T-helper 1 cell (primary cell): ENCODE data around the gene PRR33.
A peak's percentile ranks its signal among the peaks of the same experiment; 100 is the strongest.

ENCODE experiments used
- DNase-seq, 5 donors: peaks; one replicate each; pipeline ENCODE4 v3.0.0-alpha.2; 2012 to 2020
- total RNA-seq, 4 donors: gene quantifications; one replicate each; lab custom pipeline; 2026; lab: John Stamatoyannopoulos, UW

PRR33 gene
- 0.08 to 0.30 (median 0.19) reads per million in 4 donors for total RNA-seq

GRCh38 chr11:1891831-1892115, at the start of gene PRR33:
TSS of gene PRR33 (minus strand) at chr11:1891895. CDS start at chr11:1890584, 1,311 bp downstream.
- DNase-seq, result no peak

GRCh38 chr11:1939788-1940187, 48.1 kb upstream of the PRR33 start:
- DNase-seq, result peak in 1 of 5 donors; percentile 1

GRCh38 chr11:1939006-1939625, 47.4 kb upstream of the PRR33 start:
- DNase-seq, result peak in 1 of 5 donors; percentile 6

GRCh38 chr11:1938343-1939005, 46.8 kb upstream of the PRR33 start:
- DNase-seq, result peak in 1 of 5 donors; percentile 8

- peak in 1 of 5 donors; percentile 8 for DNase-seq
Measured at GRCh38 chr11:1937616-1938342, 46.1 kb upstream of the PRR33 start.

- DNase-seq, result peak in 1 of 5 donors; percentile 9
Measured at GRCh38 chr11:1936781-1937615, 45.3 kb upstream of the PRR33 start.

- DNase-seq, result no peak
Measured at GRCh38 chr11:1936072-1936780, 44.5 kb upstream of the PRR33 start.

- DNase-seq, result peak in 1 of 5 donors; percentile 7
Measured at GRCh38 chr11:1935156-1936071, 43.7 kb upstream of the PRR33 start.

- DNase-seq, result peak in 1 of 5 donors; percentile 4
Measured at GRCh38 chr11:1934335-1935155, 42.9 kb upstream of the PRR33 start.

- peak in 1 of 5 donors; percentile 7 for DNase-seq
Measured at GRCh38 chr11:1933416-1934334, 42.0 kb upstream of the PRR33 start.

GRCh38 chr11:1932681-1933080, 41.0 kb upstream of the PRR33 start:
- no peak for DNase-seq

- peak in 1 of 5 donors; percentile 2 for DNase-seq
Measured at GRCh38 chr11:1932105-1932480, 40.4 kb upstream of the PRR33 start.

GRCh38 chr11:1931341-1932104, 39.8 kb upstream of the PRR33 start:
- DNase-seq, result no peak

GRCh38 chr11:1930462-1930830, 38.8 kb upstream of the PRR33 start:
- DNase-seq, result peak in 1 of 5 donors; percentile 7

GRCh38 chr11:1929621-1930461, 38.1 kb upstream of the PRR33 start:
- peak in 1 of 5 donors; percentile 7 for DNase-seq

GRCh38 chr11:1928891-1929541, 37.3 kb upstream of the PRR33 start:
- no peak for DNase-seq

- DNase-seq, result no peak
Measured at GRCh38 chr11:1928470-1928890, 36.8 kb upstream of the PRR33 start.
